GM12878 (cell line): Measurements from ENCODE around the gene LCMT1. TPM values are rescaled to one million over a fixed set of nuclear protein-coding genes. Genes with fewer than 3 reads are reported as not detected.
A peak's percentile ranks its signal among the peaks of the same experiment; 100 is the strongest.
"Not testable (repeated sequence)": the region's sequence is repeated elsewhere in the genome, so short reads cannot be mapped to it uniquely, and the experiment has no call there.

Experiments
- ATAC-seq: fragments of 200-7000 bp; cut with Tn5 transposase; 3 replicates; pipeline ENCODE4 v1.9.1; 2020; ENCODE audit warnings: mild to moderate bottlenecking, moderate library complexity
- BruUV-seq: library from RNA; stranded (reverse); fragments of 400-500 nt; replicated peaks from 2 replicates; lab custom pipeline; 2021; lab: Mats Ljungman, UMichigan
- CTCF ChIA-PET: fragments of 300-600 bp; sonication (Branson Sonifier 250); formaldehyde crosslinking; extraction: SDS; loops from one replicate; lab custom pipeline; 2021; ENCODE audit warnings: inconsistent platforms; lab: Yijun Ruan, JAX
- POLR2A ChIA-PET: fragments of 350-600 bp; formaldehyde crosslinking; extraction: SDS; loops from one replicate; lab custom pipeline; 2021; ENCODE audit warnings: inconsistent platforms; lab: Charles Lee
- RAD21 ChIA-PET: fragments of 300-600 bp; sonication (Branson Sonifier 250); formaldehyde crosslinking; loops from one replicate; lab custom pipeline; 2023; ENCODE audit warnings: antibody characterized with exemption; ENCODE audit not compliant: unreplicated experiment; lab: Charles Lee
- SMC1A ChIA-PET: fragments of 300-600 bp; sonication (Branson Sonifier 250); formaldehyde crosslinking; loops from one replicate; lab custom pipeline; 2023; ENCODE audit not compliant: unreplicated experiment, uncharacterized antibody; lab: Charles Lee
- DNase-seq: peaks from one replicate; pipeline ENCODE4 v3.0.0-alpha.2; 2011; ENCODE audit warnings: low read depth, low spot score
- FAIRE-seq: peaks from 3 replicates; lab custom pipeline; 2011; peaks lifted over from hg19 to GRCh38; lab: Jason Lieb, UNC
- H2AFZ ChIP-seq: 2 replicates; pipeline ENCODE4 v1.6.0; 2011; ENCODE audit warnings: low read depth, low read length, control low read depth; ENCODE audit not compliant: control insufficient read depth
- H3K27ac ChIP-seq: 2 replicates; pipeline ENCODE4 v1.5.1; 2011; ENCODE audit warnings: control low read depth; ENCODE audit not compliant: control insufficient read depth, insufficient read depth
- H3K27me3 ChIP-seq, 2 experiments: replicated peaks in 1 of 2; 2 replicates each; pipeline versions ENCODE4 v1.6.0 to v1.6.1; 2011; ENCODE audit warnings: low read length in 1 of 2; ENCODE audit not compliant: control insufficient read depth in 2 of 2, insufficient read depth in 2 of 2
- H3K36me3 ChIP-seq, 2 experiments: 2 replicates each; pipeline ENCODE4 v1.5.1; 2011; ENCODE audit warnings: low read length in 1 of 2; ENCODE audit not compliant: control insufficient read depth in 2 of 2, insufficient read depth in 2 of 2
- H3K4me1 ChIP-seq: 2 replicates; pipeline ENCODE4 v1.6.1; 2011; ENCODE audit warnings: mild to moderate bottlenecking, low read length, moderate library complexity, mixed read lengths; ENCODE audit not compliant: control insufficient read depth, insufficient read depth
- H3K4me2 ChIP-seq: 2 replicates; pipeline ENCODE4 v1.6.0; 2011; ENCODE audit warnings: control low read depth; ENCODE audit not compliant: control insufficient read depth, insufficient read depth
- H3K4me3 ChIP-seq: fragments of 200-600 bp; sonication (generic); 2 replicates; pipeline ENCODE4 v1.5.1; 2016
- H3K79me2 ChIP-seq: 2 replicates; pipeline ENCODE4 v1.6.0; 2011; ENCODE audit warnings: low read length; ENCODE audit not compliant: control insufficient read depth, insufficient read depth
- H3K9ac ChIP-seq: 2 replicates; pipeline ENCODE4 v1.8.0; 2011; ENCODE audit warnings: low read length, control low read depth, mixed read lengths; ENCODE audit not compliant: control insufficient read depth, insufficient read depth
- H3K9me3 ChIP-seq: replicated peaks from 3 replicates; pipeline ENCODE4 v1.5.1; 2011; ENCODE audit warnings: mild to moderate bottlenecking, low read length; ENCODE audit not compliant: control insufficient read depth, insufficient read depth
- H4K20me1 ChIP-seq: 2 replicates; pipeline ENCODE4 v1.6.0; 2011; ENCODE audit not compliant: control insufficient read depth, insufficient read depth
- HDAC6 ChIP-seq: fragments of 200-600 bp; sonication (generic); IDR thresholded peaks from one replicate; pipeline ENCODE4 v1.8.0; 2017; ENCODE audit warnings: antibody characterized with exemption; ENCODE audit not compliant: unreplicated experiment
- RAD51 ChIP-seq: fragments of 450-650 bp; IDR thresholded peaks from 2 replicates; pipeline ENCODE4 v1.6.1; 2016; ENCODE audit warnings: moderate library complexity, mild to moderate bottlenecking, inconsistent platforms
- RUNX3 ChIP-seq: IDR thresholded peaks from 2 replicates; pipeline ENCODE4 v1.6.1; 2012; ENCODE audit warnings: low read length, inconsistent platforms
- WGBS: methylation state at CpG from one replicate; pipeline ENCODE4 v1.1.6; 2016; ENCODE audit warnings: low lambda C conversion rate; ENCODE audit not compliant: insufficient replicate concordance, insufficient coverage; ENCODE audit errors: missing lambda C conversion rate; 5-methylcytosine and 5-hydroxymethylcytosine counted together
- in situ Hi-C: fragments of 300-500 bp; cut with MboI; formaldehyde crosslinking; loops from 9 replicates; pipeline ENCODE4 v1.14.3; 2018; ENCODE audit warnings: mixed read lengths
- intact Hi-C: fragments of 100-400 bp; cut with micrococcal nuclease; formaldehyde crosslinking; loops from one replicate; pipeline ENCODE4 v1.14.2; 2022; ENCODE audit not compliant: unreplicated experiment
- polyA plus RNA-seq, 11 experiments: library from polyadenylated mRNA; depleted of rRNA in 4 of 11; unstranded in 6 of 11; stranded (reverse) in 5 of 11; fragments of >200 nt; fragmentation: Nextera tagmentation in 4 of 11; fragmentation: Illumina TruSeq in 1 of 11; extraction: Ambion mirVana in 4 of 11; extraction: Trizol in 1 of 11; gene quantifications; 1 replicate in 1 of 11; 2 replicates in 10 of 11; pipeline versions ENCODE4 v1.2.1 to v1.2.3, GENCODE V29; 2011 to 2016; ENCODE audit warnings: inconsistent platforms in 2 of 11, missing spikeins in 2 of 11, low read depth in 1 of 11
- total RNA-seq, 4 experiments: library from RNA; depleted of rRNA in 3 of 4; stranded (reverse); fragments of >200 nt in 3 of 4; fragmentation: Illumina TruSeq in 1 of 4; extraction: Trizol in 1 of 4; gene quantifications; 2 replicates each; pipeline versions ENCODE4 v1.2.1 to v1.2.3, GENCODE V29; 2013 to 2021

LCMT1 gene
- total and polyA plus RNA-seq, 10 of the 15 experiments (the other 5 are each of a cell fraction or from before 2014, with no cell fraction given), result 19.7 to 51.2 (median 32.6) TPM

DNA sequence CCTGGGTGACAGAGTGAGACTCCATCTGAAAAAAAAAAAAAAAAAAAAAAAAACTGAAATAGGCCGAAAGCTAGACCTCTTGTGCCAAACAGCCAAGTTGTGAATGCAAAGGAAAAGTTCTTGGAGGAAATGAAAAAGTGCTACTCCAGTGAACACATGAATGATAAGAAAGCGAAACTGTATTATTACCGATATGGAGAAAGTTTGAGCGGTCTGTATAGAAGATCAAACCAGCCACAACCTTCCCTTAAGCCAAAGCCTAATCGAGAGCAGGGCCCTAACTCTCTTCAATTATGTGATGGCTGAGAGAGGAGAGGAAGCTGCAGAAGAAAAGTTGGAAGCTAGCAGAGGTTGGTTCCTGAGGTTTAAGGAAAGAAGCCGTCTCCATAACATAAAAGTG lies 69.7 kb downstream of the LCMT1 start:
- H3K4me2 ChIP-seq, result 0 out of 2 replicates have a peak overlapping the region, but pooled peaks have one; percentile 9
- FAIRE-seq, H3K4me3 ChIP-seq, POLR2A ChIA-PET, intact Hi-C loops, H3K36me3 ChIP-seq, H3K9me3 ChIP-seq, RAD21 ChIA-PET, H3K27me3 ChIP-seq, H4K20me1 ChIP-seq, BruUV-seq, H3K79me2 ChIP-seq, H3K4me1 ChIP-seq, H3K9ac ChIP-seq, in situ Hi-C loops, H2AFZ ChIP-seq, H3K27ac ChIP-seq, DNase-seq: not testable (repeated sequence)
- SMC1A ChIA-PET, result interaction anchor here (0.7 to 1.2 kb wide), 3 partner anchors 10 to 205 kb away, joined by 3 to 4 read pairs (median 4); no protein-coding TSS in a partner anchor
- TF ChIP-seq RUNX3, result peak; percentile 15; the same call in 1 of the 2 replicates
- CTCF ChIA-PET, result interaction anchor here (1.5 kb wide), 1 partner anchor 44 kb away, joined by 9 read pairs; no protein-coding TSS in a partner anchor
- peak; percentile 48; the same call in 2 of the 3 replicates for ATAC-seq
- WGBS, result 37% methylated on average over 5 of the region's 6 CpGs

DNA sequence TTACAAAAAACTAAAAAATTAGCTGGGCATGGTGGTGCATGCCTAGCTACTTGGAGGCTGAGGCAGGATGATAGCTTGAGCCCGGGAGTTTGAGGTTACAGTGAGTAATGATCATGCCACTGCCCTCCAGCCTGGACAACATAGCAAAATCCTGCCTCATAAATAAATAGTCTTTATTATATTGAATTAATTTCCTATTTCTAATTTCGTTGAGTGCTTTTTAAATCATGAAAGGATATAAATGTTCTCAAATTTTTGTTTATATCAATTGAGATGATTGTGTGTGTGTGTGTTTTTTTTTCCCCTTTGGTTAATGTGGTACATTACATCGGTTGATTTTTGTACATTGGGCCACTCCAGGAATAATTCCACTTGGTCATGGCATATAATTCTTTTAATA lies 73.2 kb downstream of the LCMT1 start:
- no peaks in the 10 kb centered on the region for H3K79me2 ChIP-seq
- FAIRE-seq, result no peak
- no peak overlapping the region for H3K4me2 ChIP-seq
- intact Hi-C loops, result no loop called here
- TF ChIP-seq HDAC6 (no peak), RAD51 (no peak)
- TF ChIP-seq, all 136 proteins: peak for 0
- no peaks in the 10 kb centered on the region; the same call in 1 of the 2 replicates for H3K4me1 ChIP-seq
- RAD21 ChIA-PET, result no interaction called here
- no peak overlapping the region for H3K27ac ChIP-seq
- DNase-seq (no peak), ATAC-seq (no peak)
- WGBS, result 35% methylated on average over 3 of the region's 3 CpGs
- H3K4me3 ChIP-seq, result no peak overlapping the region
- SMC1A ChIA-PET, result no interaction called here
- no peaks in the 10 kb centered on the region for H4K20me1 ChIP-seq
- no peak overlapping the region for H3K9ac ChIP-seq
- H3K36me3 ChIP-seq, result no peaks in the 10 kb centered on the region
- CTCF ChIA-PET, result no interaction called here
- no peaks in the 10 kb centered on the region for H3K27me3 ChIP-seq
- no TSS peak for BruUV-seq
- in situ Hi-C loops, result no loop called here
- H3K9me3 ChIP-seq, result no peaks in the 10 kb centered on the region
- POLR2A ChIA-PET, result no interaction called here
- no peak overlapping the region for H2AFZ ChIP-seq
